ENCODE measurements around the gene KCNH5. TPM values are rescaled to one million over a fixed set of nuclear protein-coding genes. Genes with fewer than 3 reads are reported as not detected.

KCNH5 gene
- under 0.01 TPM in 1 of 2 replicates, not detected in the other for total RNA-seq

DNA sequence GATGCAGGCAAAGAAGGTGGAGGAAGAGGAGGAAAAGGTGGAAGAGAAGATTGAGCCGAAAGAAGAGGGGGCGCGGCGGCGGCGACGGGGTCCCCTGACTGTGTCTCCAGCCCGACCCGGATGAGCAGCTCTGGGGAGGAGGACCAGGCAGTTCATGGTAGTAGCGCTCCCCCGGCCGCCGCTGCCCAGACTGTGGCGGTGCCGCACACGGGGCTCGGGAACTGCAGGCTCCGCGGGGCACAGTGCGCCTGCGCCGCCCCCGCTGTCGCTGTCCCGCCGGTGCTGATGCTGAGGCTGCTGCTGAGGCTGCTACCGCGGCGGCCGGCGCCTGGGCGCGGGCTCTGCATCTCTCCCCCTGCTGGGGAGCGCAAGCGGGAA lies at the start of gene KCNH5:
Gene KCNH5, minus strand, starts transcription at position 225 of the 378 bp plus-strand sequence. CDS start 272 bp downstream, outside the sequence.

Other genes with a start within 250 kb of the KCNH5 start
- 96.6 and 112 TPM in 2 replicates for gene RHOJ, start 159.0 kb upstream of the KCNH5 start, total RNA-seq

Data from endothelial cell of coronary artery (primary cell).